HepG2 (cell line): Measurements from ENCODE around the gene SAA2. TPM values are rescaled to one million over a fixed set of nuclear protein-coding genes. Genes with fewer than 3 reads are reported as not detected.

Source experiments
- GABPB1 ChIP-seq: IDR thresholded peaks from 2 replicates; pipeline ENCODE4 v1.6.1; 2016; ENCODE audit warnings: mild to moderate bottlenecking, missing genetic modification reagents, moderate library complexity, missing compliant biosample characterization
- HDAC1 ChIP-seq: sonication (generic); formaldehyde crosslinking; IDR thresholded peaks from 2 replicates; pipeline ENCODE4 v1.5.1; 2020; ENCODE audit warnings: mild to moderate bottlenecking, missing genetic modification reagents
- KDM5B ChIP-seq: sonication (generic); formaldehyde crosslinking; IDR thresholded peaks from 2 replicates; pipeline ENCODE4 v1.4.0; 2020; ENCODE audit warnings: missing genetic modification reagents, mild to moderate bottlenecking, borderline replicate concordance
- PCBP2 ChIP-seq: fragments of 200-400 bp; formaldehyde crosslinking; optimal IDR thresholded peaks from 2 replicates; pipeline ENCODE3; 2018; ENCODE audit warnings: low read length, low read depth; ENCODE audit not compliant: poor library complexity, severe bottlenecking
- ZFAT ChIP-seq: sonication (generic); formaldehyde crosslinking; conservative IDR thresholded peaks from 2 replicates; pipeline ENCODE4 v1.8.1; 2023; ENCODE audit warnings: missing genetic modification reagents, inconsistent platforms
- ZNF775 ChIP-seq: sonication (generic); formaldehyde crosslinking; IDR thresholded peaks from 2 replicates; pipeline ENCODE4 v1.4.0; 2020; ENCODE audit warnings: missing genetic modification reagents, mild to moderate bottlenecking, moderate library complexity, borderline replicate concordance
- ZSCAN20 ChIP-seq: sonication (generic); formaldehyde crosslinking; IDR thresholded peaks from 2 replicates; pipeline ENCODE4 v1.4.0; 2020; ENCODE audit warnings: missing genetic modification reagents, mild to moderate bottlenecking, borderline replicate concordance
- polyA plus RNA-seq, 8 experiments: library from polyadenylated mRNA; depleted of rRNA in 3 of 8; stranded (reverse) in 7 of 8; unstranded in 1 of 8; fragments of >200 nt; fragmentation: Illumina TruSeq in 4 of 8; extraction: Trizol in 4 of 8; gene quantifications; 2 replicates each; pipeline versions ENCODE4 v1.2.1 to v1.2.3, GENCODE V29; 2011 to 2016; ENCODE audit warnings: low read depth in 4 of 8, missing spikeins in 1 of 8, mixed read lengths in 1 of 8; ENCODE audit not compliant: insufficient read depth in 1 of 8
- total RNA-seq, 5 experiments: library from RNA; depleted of rRNA; stranded (reverse); fragments of >200 nt; fragmentation: Illumina TruSeq; extraction: Trizol; gene quantifications; 2 replicates each; pipeline ENCODE4 v1.2.3, GENCODE V29; 2016; ENCODE audit warnings: low read depth in 1 of 5
- TF ChIP-seq, protein P1 (sequence below): sonication (generic); formaldehyde crosslinking; IDR thresholded peaks from 2 replicates; pipeline ENCODE4 v1.5.1; 2020; ENCODE audit warnings: mild to moderate bottlenecking, missing genetic modification reagents, moderate library complexity
- TF ChIP-seq, protein P2 (sequence below): IDR thresholded peaks from 2 replicates; pipeline ENCODE4 v1.6.1; 2016
- TF ChIP-seq, protein P3 (sequence below): sonication (generic); formaldehyde crosslinking; IDR thresholded peaks from 2 replicates; pipeline ENCODE4 v1.5.1; 2020; ENCODE audit warnings: mild to moderate bottlenecking, missing genetic modification reagents, borderline replicate concordance
- TF ChIP-seq, protein P4 (sequence below): sonication (generic); formaldehyde crosslinking; IDR thresholded peaks from 2 replicates; pipeline ENCODE4 v1.5.1; 2020; ENCODE audit warnings: missing genetic modification reagents, mild to moderate bottlenecking, borderline replicate concordance

Gene SAA2
- total and polyA plus RNA-seq, 2 of the 13 experiments (the other 11 are each of a cell fraction or from before 2014, with no cell fraction given), result 0.27 TPM; not detected in 1

DNA sequence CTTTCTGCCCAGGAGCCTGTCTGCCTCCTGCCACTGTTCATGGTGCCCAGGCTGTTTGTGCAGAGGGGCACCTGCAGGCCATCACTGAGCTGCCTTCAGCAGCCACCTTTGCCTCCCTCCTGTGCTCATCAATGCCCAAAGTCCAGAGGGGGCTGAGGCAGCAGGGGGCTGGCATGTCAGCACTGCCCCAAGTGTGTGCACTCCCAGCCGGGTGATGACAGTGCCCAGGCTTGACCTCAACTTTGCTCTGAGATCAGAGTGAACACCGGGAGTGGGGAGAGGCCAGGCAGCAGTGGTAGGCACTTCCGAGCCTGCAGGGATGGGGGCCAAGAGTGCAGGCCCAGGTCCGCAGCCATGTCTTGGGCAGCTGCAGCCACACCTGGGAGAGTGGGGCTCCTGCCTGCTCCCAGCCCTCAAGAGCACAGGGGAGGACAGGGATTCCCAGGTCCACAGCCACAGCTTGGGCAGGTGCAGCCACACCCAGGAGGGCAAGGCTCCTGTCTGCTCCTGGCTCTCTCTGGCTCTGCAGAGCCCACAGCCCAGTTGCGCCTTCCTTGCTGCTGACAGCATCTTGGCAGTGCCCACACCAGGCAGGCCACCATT is 27.1 kb downstream of the SAA2 start (continued):
- no peak for TF ChIP-seq ZFAT (CRISPR knock-in tag)
- TF ChIP-seq, protein P1, sequence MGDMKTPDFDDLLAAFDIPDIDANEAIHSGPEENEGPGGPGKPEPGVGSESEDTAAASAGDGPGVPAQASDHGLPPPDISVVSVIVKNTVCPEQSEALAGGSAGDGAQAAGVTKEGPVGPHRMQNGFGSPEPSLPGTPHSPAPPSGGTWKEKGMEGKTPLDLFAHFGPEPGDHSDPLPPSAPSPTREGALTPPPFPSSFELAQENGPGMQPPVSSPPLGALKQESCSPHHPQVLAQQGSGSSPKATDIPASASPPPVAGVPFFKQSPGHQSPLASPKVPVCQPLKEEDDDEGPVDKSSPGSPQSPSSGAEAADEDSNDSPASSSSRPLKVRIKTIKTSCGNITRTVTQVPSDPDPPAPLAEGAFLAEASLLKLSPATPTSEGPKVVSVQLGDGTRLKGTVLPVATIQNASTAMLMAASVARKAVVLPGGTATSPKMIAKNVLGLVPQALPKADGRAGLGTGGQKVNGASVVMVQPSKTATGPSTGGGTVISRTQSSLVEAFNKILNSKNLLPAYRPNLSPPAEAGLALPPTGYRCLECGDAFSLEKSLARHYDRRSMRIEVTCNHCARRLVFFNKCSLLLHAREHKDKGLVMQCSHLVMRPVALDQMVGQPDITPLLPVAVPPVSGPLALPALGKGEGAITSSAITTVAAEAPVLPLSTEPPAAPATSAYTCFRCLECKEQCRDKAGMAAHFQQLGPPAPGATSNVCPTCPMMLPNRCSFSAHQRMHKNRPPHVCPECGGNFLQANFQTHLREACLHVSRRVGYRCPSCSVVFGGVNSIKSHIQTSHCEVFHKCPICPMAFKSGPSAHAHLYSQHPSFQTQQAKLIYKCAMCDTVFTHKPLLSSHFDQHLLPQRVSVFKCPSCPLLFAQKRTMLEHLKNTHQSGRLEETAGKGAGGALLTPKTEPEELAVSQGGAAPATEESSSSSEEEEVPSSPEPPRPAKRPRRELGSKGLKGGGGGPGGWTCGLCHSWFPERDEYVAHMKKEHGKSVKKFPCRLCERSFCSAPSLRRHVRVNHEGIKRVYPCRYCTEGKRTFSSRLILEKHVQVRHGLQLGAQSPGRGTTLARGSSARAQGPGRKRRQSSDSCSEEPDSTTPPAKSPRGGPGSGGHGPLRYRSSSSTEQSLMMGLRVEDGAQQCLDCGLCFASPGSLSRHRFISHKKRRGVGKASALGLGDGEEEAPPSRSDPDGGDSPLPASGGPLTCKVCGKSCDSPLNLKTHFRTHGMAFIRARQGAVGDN (CRISPR knock-in tag), result peak; percentile 60
- TF ChIP-seq, protein P2, sequence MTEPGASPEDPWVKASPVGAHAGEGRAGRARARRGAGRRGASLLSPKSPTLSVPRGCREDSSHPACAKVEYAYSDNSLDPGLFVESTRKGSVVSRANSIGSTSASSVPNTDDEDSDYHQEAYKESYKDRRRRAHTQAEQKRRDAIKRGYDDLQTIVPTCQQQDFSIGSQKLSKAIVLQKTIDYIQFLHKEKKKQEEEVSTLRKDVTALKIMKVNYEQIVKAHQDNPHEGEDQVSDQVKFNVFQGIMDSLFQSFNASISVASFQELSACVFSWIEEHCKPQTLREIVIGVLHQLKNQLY (CRISPR knock-in tag), result no peak
- TF ChIP-seq KDM5B (CRISPR knock-in tag), result 0 out of 2 replicates have a peak, but pooled peaks have one; percentile 37
- no peak for TF ChIP-seq HDAC1 (CRISPR knock-in tag)
- TF ChIP-seq ZNF775, result no peak
- TF ChIP-seq, protein P3, sequence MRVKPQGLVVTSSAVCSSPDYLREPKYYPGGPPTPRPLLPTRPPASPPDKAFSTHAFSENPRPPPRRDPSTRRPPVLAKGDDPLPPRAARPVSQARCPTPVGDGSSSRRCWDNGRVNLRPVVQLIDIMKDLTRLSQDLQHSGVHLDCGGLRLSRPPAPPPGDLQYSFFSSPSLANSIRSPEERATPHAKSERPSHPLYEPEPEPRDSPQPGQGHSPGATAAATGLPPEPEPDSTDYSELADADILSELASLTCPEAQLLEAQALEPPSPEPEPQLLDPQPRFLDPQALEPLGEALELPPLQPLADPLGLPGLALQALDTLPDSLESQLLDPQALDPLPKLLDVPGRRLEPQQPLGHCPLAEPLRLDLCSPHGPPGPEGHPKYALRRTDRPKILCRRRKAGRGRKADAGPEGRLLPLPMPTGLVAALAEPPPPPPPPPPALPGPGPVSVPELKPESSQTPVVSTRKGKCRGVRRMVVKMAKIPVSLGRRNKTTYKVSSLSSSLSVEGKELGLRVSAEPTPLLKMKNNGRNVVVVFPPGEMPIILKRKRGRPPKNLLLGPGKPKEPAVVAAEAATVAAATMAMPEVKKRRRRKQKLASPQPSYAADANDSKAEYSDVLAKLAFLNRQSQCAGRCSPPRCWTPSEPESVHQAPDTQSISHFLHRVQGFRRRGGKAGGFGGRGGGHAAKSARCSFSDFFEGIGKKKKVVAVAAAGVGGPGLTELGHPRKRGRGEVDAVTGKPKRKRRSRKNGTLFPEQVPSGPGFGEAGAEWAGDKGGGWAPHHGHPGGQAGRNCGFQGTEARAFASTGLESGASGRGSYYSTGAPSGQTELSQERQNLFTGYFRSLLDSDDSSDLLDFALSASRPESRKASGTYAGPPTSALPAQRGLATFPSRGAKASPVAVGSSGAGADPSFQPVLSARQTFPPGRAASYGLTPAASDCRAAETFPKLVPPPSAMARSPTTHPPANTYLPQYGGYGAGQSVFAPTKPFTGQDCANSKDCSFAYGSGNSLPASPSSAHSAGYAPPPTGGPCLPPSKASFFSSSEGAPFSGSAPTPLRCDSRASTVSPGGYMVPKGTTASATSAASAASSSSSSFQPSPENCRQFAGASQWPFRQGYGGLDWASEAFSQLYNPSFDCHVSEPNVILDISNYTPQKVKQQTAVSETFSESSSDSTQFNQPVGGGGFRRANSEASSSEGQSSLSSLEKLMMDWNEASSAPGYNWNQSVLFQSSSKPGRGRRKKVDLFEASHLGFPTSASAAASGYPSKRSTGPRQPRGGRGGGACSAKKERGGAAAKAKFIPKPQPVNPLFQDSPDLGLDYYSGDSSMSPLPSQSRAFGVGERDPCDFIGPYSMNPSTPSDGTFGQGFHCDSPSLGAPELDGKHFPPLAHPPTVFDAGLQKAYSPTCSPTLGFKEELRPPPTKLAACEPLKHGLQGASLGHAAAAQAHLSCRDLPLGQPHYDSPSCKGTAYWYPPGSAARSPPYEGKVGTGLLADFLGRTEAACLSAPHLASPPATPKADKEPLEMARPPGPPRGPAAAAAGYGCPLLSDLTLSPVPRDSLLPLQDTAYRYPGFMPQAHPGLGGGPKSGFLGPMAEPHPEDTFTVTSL, result no peak
- no peak for TF ChIP-seq PCBP2
- no peak for TF ChIP-seq ZSCAN20 (CRISPR knock-in tag)
- TF ChIP-seq, protein P4, sequence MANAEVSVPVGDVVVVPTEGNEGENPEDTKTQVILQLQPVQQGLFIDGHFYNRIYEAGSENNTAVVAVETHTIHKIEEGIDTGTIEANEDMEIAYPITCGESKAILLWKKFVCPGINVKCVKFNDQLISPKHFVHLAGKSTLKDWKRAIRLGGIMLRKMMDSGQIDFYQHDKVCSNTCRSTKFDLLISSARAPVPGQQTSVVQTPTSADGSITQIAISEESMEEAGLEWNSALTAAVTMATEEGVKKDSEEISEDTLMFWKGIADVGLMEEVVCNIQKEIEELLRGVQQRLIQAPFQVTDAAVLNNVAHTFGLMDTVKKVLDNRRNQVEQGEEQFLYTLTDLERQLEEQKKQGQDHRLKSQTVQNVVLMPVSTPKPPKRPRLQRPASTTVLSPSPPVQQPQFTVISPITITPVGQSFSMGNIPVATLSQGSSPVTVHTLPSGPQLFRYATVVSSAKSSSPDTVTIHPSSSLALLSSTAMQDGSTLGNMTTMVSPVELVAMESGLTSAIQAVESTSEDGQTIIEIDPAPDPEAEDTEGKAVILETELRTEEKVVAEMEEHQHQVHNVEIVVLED, result no peak
- TF ChIP-seq GABPB1, result no peak
